GM12801 (cell line): ENCODE data around the gene UGT1A5.

Source experiments
- CTCF ChIP-seq: IDR thresholded peaks from one replicate; pipeline ENCODE4 v1.5.1; 2011; ENCODE audit warnings: control low read depth; ENCODE audit not compliant: insufficient read length; ENCODE audit errors: extremely low read depth

UGT1A5 gene

GRCh38 chr2:233698740-233699139 lies 14.0 kb upstream of the UGT1A5 start:
- no peak for TF ChIP-seq CTCF

GRCh38 chr2:233699424-233700027 lies 13.2 kb upstream of the UGT1A5 start:
- TF ChIP-seq CTCF: no peak

GRCh38 chr2:233700028-233700635 lies 12.6 kb upstream of the UGT1A5 start:
- TF ChIP-seq CTCF: no peak

GRCh38 chr2:233702238-233702637 lies 10.5 kb upstream of the UGT1A5 start:
- no peak for TF ChIP-seq CTCF

- TF ChIP-seq CTCF: no peak
Measured at GRCh38 chr2:233705911-233706506, 6.7 kb upstream of the UGT1A5 start.

GRCh38 chr2:233706720-233707119 lies 6.0 kb upstream of the UGT1A5 start:
- TF ChIP-seq CTCF: no peak

GRCh38 chr2:233707940-233708644 lies 4.6 kb upstream of the UGT1A5 start:
- TF ChIP-seq CTCF: no peak
